Activated CD4-positive, CD25-positive, alpha-beta regulatory T cell (primary cell): ENCODE data around the gene TNPO3.
"Not testable (repeated sequence)": the region's sequence is repeated elsewhere in the genome, so short reads cannot be mapped to it uniquely, and the experiment has no call there.

Source experiments
- DNase-seq, 4 experiments: peaks; one replicate each; lab custom pipeline; 2025; lab: John Stamatoyannopoulos, UW

Gene TNPO3

GRCh38 chr7:128920913-128921582 is 133.9 kb downstream of the TNPO3 start:
- DNase-seq = no peak

- no peak for DNase-seq
Measured at GRCh38 chr7:128919881-128920799, 134.8 kb downstream of the TNPO3 start.

- no peak for DNase-seq
Measured at GRCh38 chr7:128919241-128919640, 135.7 kb downstream of the TNPO3 start.

- no peak for DNase-seq
Measured at GRCh38 chr7:128918016-128918665, 136.8 kb downstream of the TNPO3 start.

- no peak for DNase-seq
Measured at GRCh38 chr7:128917122-128917521, 137.8 kb downstream of the TNPO3 start.

- no peak for DNase-seq
Measured at GRCh38 chr7:128916643-128916915, 138.3 kb downstream of the TNPO3 start.

GRCh38 chr7:128915841-128916642 is 138.9 kb downstream of the TNPO3 start:
- no peak for DNase-seq

- DNase-seq = no peak
Measured at GRCh38 chr7:128915271-128915819, 139.6 kb downstream of the TNPO3 start.

- no peak for DNase-seq
Measured at GRCh38 chr7:128914566-128915151, 140.3 kb downstream of the TNPO3 start.

GRCh38 chr7:128913870-128914565 is 140.9 kb downstream of the TNPO3 start:
- DNase-seq = no peak

- not testable (repeated sequence) for DNase-seq
Measured at GRCh38 chr7:128912709-128913495, 142.0 kb downstream of the TNPO3 start.

GRCh38 chr7:128912281-128912680 is 142.6 kb downstream of the TNPO3 start:
- DNase-seq = no peak

GRCh38 chr7:128911423-128912031 is 143.4 kb downstream of the TNPO3 start:
- DNase-seq = no peak

- DNase-seq = no peak
Measured at GRCh38 chr7:128910569-128910945, 144.4 kb downstream of the TNPO3 start, which contains the start of gene KCP. Gene KCP, minus strand, starts transcription at chr7:128910709. Its CDS starts 33 bp downstream, at chr7:128910676.

- DNase-seq = no peak
Measured at GRCh38 chr7:128909625-128910568, 145.0 kb downstream of the TNPO3 start.

- DNase-seq = no peak
Measured at GRCh38 chr7:128908750-128909624, 145.9 kb downstream of the TNPO3 start.
